A549 (cell line): ENCODE measurements around the gene KHNYN. TPM values are rescaled to one million over a fixed set of nuclear protein-coding genes. Genes with fewer than 3 reads are reported as not detected.
A peak's percentile ranks its signal among the peaks of the same experiment; 100 is the strongest.

Experiments
- ATAC-seq, 2 experiments: fragments of 200-7000 bp in 1 of 2; fragments of >200 bp in 1 of 2; cut with Nextera tagmentation in 1 of 2; cut with Tn5 transposase in 1 of 2; 3 replicates each; pipeline versions ENCODE4 v1.8.0 to v1.9.1; 2018 to 2020; ENCODE audit warnings: mild to moderate bottlenecking in 1 of 2, moderate library complexity in 1 of 2
- CTCF ChIA-PET: fragments of 300-600 bp; sonication (Branson Sonifier 250); formaldehyde crosslinking; extraction: SDS; loops from one replicate; lab custom pipeline; 2021; ENCODE audit warnings: antibody characterized with exemption, inconsistent platforms; lab: Yijun Ruan, JAX
- POLR2A ChIA-PET: fragments of 350-600 bp; formaldehyde crosslinking; extraction: SDS; loops from one replicate; lab custom pipeline; 2021; ENCODE audit warnings: antibody characterized with exemption, inconsistent platforms; lab: Yijun Ruan, JAX
- DNase-seq, 2 experiments: peaks; one replicate each; pipeline versions ENCODE4 v3.0.0 to v3.0.0-alpha.2; 2011 to 2016; ENCODE audit warnings: low read depth in 1 of 2, low spot score in 1 of 2
- FAIRE-seq: peaks from 2 replicates; lab custom pipeline; 2011; peaks lifted over from hg19 to GRCh38; lab: Jason Lieb, UNC
- H3K27ac ChIP-seq, 2 experiments: fragments of >200 bp; sonication (Bioruptor Twin); formaldehyde crosslinking; 3 replicates each; pipeline ENCODE4 v1.5.1; 2016 to 2017
- H3K4me1 ChIP-seq: fragments of >200 bp; sonication (Bioruptor Twin); formaldehyde crosslinking; 3 replicates; pipeline ENCODE4 v1.6.1; 2016
- H3K4me2 ChIP-seq: fragments of >200 bp; sonication (Bioruptor Twin); formaldehyde crosslinking; 3 replicates; pipeline ENCODE4 v1.6.1; 2016
- H3K4me3 ChIP-seq: fragments of >200 bp; sonication (Bioruptor Twin); formaldehyde crosslinking; 3 replicates; pipeline ENCODE4 v1.5.1; 2016
- H3K9me3 ChIP-seq: fragments of >200 bp; sonication (Bioruptor Twin); formaldehyde crosslinking; 3 replicates; pipeline ENCODE4 v1.6.1; 2016
- CBX8 ChIP-seq: fragments of 200-600 bp; sonication (generic); IDR thresholded peaks from 2 replicates; pipeline ENCODE4 v1.6.1; 2016
- CEBPB ChIP-seq, 2 experiments: fragments of >200 bp in 1 of 2; sonication (Bioruptor Twin) in 1 of 2; formaldehyde crosslinking in 1 of 2; IDR thresholded peaks; 2 replicates each; pipeline ENCODE4 v1.6.1; 2012 to 2016
- CHD2 ChIP-seq: fragments of 150-350 bp; IDR thresholded peaks from 2 replicates; pipeline ENCODE4 v1.6.1; 2014; ENCODE audit warnings: low read length; ENCODE audit not compliant: partially characterized antibody
- FOSB ChIP-seq: fragments of 250-450 bp; sonication (Bioruptor Pico); IDR thresholded peaks from 2 replicates; pipeline ENCODE4 v1.5.0; 2020; ENCODE audit warnings: mild to moderate bottlenecking, moderate library complexity
- HDAC2 ChIP-seq: fragments of 200-600 bp; sonication (generic); IDR thresholded peaks from 2 replicates; pipeline ENCODE4 v1.6.1; 2016
- HOXB13 ChIP-seq: fragments of 250-450 bp; sonication (Bioruptor Pico); IDR thresholded peaks from 2 replicates; pipeline ENCODE4 v1.5.0; 2020; ENCODE audit warnings: low read depth, mild to moderate bottlenecking, moderate library complexity
- HOXB5 ChIP-seq: fragments of 250-450 bp; sonication (Bioruptor Pico); IDR thresholded peaks from 2 replicates; pipeline ENCODE4 v1.5.0; 2020; ENCODE audit warnings: mild to moderate bottlenecking, moderate library complexity
- JUN ChIP-seq, 2 experiments: fragments of >200 bp; sonication (Bioruptor Twin); formaldehyde crosslinking; IDR thresholded peaks; 2 replicates in 1 of 2; 3 replicates in 1 of 2; pipeline ENCODE4 v1.6.1; 2016 to 2017
- KDM1A ChIP-seq: fragments of 200-600 bp; sonication (generic); IDR thresholded peaks from 2 replicates; pipeline ENCODE4 v1.6.1; 2016; ENCODE audit warnings: low read depth, mild to moderate bottlenecking
- NFE2L2 ChIP-seq: fragments of 150-350 bp; conservative IDR thresholded peaks from 2 replicates; pipeline ENCODE4 v1.6.1; 2014; ENCODE audit warnings: low read length
- NR3C1 ChIP-seq: fragments of >200 bp; sonication (Bioruptor Twin); formaldehyde crosslinking; IDR thresholded peaks from 3 replicates; pipeline ENCODE4 v1.6.1; 2017
- POLR2A ChIP-seq: IDR thresholded peaks from 2 replicates; pipeline ENCODE4 v1.6.1; 2012; ENCODE audit warnings: mild to moderate bottlenecking, low read length
- RAD21 ChIP-seq, 2 experiments: fragments of >200 bp in 1 of 2; sonication (Bioruptor Twin) in 1 of 2; formaldehyde crosslinking in 1 of 2; IDR thresholded peaks in 1 of 2; conservative IDR thresholded peaks in 1 of 2; 2 replicates in 1 of 2; 3 replicates in 1 of 2; pipeline ENCODE4 v1.6.1; 2012 to 2018; ENCODE audit warnings: inconsistent platforms in 1 of 2
- RFX5 ChIP-seq: fragments of 450-650 bp; IDR thresholded peaks from 2 replicates; pipeline ENCODE4 v1.7.1; 2014; ENCODE audit warnings: antibody characterized with exemption, mild to moderate bottlenecking, moderate library complexity
- TFCP2L1 ChIP-seq: fragments of 250-450 bp; sonication (Bioruptor Pico); IDR thresholded peaks from 2 replicates; pipeline ENCODE4 v1.5.0; 2021; ENCODE audit warnings: mild to moderate bottlenecking
- ZC3H11A ChIP-seq: fragments of 450-650 bp; IDR thresholded peaks from 2 replicates; pipeline ENCODE4 v1.6.1; 2014; ENCODE audit warnings: antibody characterized with exemption, mild to moderate bottlenecking
- ZNF302 ChIP-seq: fragments of 250-450 bp; sonication (Bioruptor Pico); IDR thresholded peaks from 2 replicates; pipeline ENCODE4 v1.9.0; 2021; ENCODE audit warnings: inconsistent platforms, mild to moderate bottlenecking, moderate library complexity
- ZSCAN20 ChIP-seq: fragments of 250-450 bp; sonication (Bioruptor Pico); IDR thresholded peaks from 2 replicates; pipeline ENCODE4 v1.8.0; 2022; ENCODE audit warnings: mild to moderate bottlenecking, moderate library complexity
- WGBS: methylation state at CpG from one replicate; pipeline ENCODE4 v1.1.6; 2017; ENCODE audit errors: missing lambda C conversion rate; 5-methylcytosine and 5-hydroxymethylcytosine counted together
- polyA plus RNA-seq, 4 experiments: library from polyadenylated mRNA; depleted of rRNA in 3 of 4; stranded (reverse); fragments of >200 nt; fragmentation: RNase III in 1 of 4; extraction: RNeasy Plus Mini Kit Qiagen cat#74134 plus additional on column Dnase treatment in 1 of 4; gene quantifications; 2 replicates in 3 of 4; 3 replicates in 1 of 4; pipeline ENCODE4 v1.2.3, GENCODE V29; 2011 to 2017
- TF ChIP-seq, protein P1 (sequence below): fragments of >200 bp; sonication (Bioruptor Twin); formaldehyde crosslinking; IDR thresholded peaks from 3 replicates; pipeline ENCODE4 v1.6.1; 2016
- TF ChIP-seq, protein P2 (sequence below): fragments of 200-600 bp; sonication (generic); IDR thresholded peaks from 2 replicates; pipeline ENCODE4 v1.6.1; 2016; ENCODE audit warnings: antibody characterized with exemption, mild to moderate bottlenecking, moderate library complexity
- TF ChIP-seq, protein P3 (sequence below): IDR thresholded peaks from 2 replicates; pipeline ENCODE4 v1.6.1; 2012; ENCODE audit warnings: low read depth, borderline replicate concordance
- TF ChIP-seq, protein P4 (sequence below): fragments of >200 bp; sonication (Bioruptor Twin); formaldehyde crosslinking; IDR thresholded peaks from 3 replicates; pipeline ENCODE4 v1.5.1; 2016

Gene KHNYN
- polyA plus RNA-seq, 2 of the 4 experiments (the other 2 are of a cell fraction), result 19.0 to 26.4 TPM

DNA sequence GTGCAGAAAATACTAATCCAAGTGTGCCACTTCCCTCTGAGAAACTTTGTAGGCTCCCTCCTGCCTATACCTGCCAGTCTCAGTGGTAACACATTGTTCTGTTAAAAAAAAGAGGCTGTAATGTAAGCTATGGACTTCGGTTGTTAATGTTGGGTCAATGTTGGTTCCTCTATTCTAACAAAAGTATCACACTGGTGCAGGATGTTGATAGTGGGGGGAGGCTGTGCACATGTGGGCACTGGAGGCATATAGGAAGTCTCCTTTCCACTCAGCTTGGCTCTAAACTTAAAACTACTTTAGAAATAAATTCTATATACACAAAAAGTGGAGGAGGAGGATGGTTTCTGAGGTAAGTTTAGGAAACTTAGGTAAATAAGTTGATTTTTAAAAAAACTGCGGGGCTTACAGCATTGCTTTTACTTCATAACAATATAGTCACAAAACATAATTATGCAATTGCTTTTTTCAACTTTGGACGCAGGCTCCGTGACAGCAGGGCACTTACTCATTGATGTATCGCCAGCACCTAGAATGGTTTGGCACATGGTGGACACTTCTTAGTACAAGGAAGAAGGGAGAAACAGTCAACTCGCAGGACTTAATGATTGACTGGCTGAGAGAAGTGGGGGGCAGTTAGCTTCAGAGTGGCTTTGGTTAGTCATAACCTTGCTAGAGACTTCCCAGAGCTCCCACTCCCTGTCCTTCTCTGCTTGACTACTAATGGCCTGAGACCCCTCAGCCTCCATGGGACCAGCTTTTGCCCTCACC is 38.9 kb upstream of the KHNYN start:
- POLR2A ChIA-PET, result no interaction called here
- Histone ChIP-seq H3K4me1 (peaks cover 14% of the 10 kb centered on the region), H3K4me2 (peak overlapping the region; percentile 82), H3K4me3 (no peak overlapping the region), H3K27ac (peak overlapping the region in 1 of 2 experiments; percentile 73; a peak in 1 of 6 replicates), H3K9me3 (no peaks in the 10 kb centered on the region)
- ATAC-seq, result no peak
- CTCF ChIA-PET, result interaction anchor here (1.4 to 3.8 kb wide), 6 partner anchors 9 to 59 kb away, joined by 3 to 11 read pairs (median 6); partner anchors contain the start of gene ADCY4
- FAIRE-seq, result no peak
- no peak for DNase-seq
- WGBS, result 72% methylated on average over 6 of the region's 6 CpGs
- TF ChIP-seq POLR2A, result no peak
- no peak for TF ChIP-seq HDAC2
- TF ChIP-seq CBX8, result no peak
- no peak for TF ChIP-seq CEBPB (IDR thresholded peaks at IDR 0.05)
- TF ChIP-seq CHD2, result no peak
- TF ChIP-seq, protein P1, sequence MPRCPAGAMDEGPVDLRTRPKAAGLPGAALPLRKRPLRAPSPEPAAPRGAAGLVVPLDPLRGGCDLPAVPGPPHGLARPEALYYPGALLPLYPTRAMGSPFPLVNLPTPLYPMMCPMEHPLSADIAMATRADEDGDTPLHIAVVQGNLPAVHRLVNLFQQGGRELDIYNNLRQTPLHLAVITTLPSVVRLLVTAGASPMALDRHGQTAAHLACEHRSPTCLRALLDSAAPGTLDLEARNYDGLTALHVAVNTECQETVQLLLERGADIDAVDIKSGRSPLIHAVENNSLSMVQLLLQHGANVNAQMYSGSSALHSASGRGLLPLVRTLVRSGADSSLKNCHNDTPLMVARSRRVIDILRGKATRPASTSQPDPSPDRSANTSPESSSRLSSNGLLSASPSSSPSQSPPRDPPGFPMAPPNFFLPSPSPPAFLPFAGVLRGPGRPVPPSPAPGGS, result no peak
- TF ChIP-seq KDM1A, result no peak
- TF ChIP-seq RAD21 (conservative IDR thresholded peaks at IDR 0.05 in 1 of 2, IDR thresholded peaks at IDR 0.05 in 1 of 2), result no peak
- TF ChIP-seq FOSB (CRISPR knock-in tag), result no peak
- TF ChIP-seq, protein P2, sequence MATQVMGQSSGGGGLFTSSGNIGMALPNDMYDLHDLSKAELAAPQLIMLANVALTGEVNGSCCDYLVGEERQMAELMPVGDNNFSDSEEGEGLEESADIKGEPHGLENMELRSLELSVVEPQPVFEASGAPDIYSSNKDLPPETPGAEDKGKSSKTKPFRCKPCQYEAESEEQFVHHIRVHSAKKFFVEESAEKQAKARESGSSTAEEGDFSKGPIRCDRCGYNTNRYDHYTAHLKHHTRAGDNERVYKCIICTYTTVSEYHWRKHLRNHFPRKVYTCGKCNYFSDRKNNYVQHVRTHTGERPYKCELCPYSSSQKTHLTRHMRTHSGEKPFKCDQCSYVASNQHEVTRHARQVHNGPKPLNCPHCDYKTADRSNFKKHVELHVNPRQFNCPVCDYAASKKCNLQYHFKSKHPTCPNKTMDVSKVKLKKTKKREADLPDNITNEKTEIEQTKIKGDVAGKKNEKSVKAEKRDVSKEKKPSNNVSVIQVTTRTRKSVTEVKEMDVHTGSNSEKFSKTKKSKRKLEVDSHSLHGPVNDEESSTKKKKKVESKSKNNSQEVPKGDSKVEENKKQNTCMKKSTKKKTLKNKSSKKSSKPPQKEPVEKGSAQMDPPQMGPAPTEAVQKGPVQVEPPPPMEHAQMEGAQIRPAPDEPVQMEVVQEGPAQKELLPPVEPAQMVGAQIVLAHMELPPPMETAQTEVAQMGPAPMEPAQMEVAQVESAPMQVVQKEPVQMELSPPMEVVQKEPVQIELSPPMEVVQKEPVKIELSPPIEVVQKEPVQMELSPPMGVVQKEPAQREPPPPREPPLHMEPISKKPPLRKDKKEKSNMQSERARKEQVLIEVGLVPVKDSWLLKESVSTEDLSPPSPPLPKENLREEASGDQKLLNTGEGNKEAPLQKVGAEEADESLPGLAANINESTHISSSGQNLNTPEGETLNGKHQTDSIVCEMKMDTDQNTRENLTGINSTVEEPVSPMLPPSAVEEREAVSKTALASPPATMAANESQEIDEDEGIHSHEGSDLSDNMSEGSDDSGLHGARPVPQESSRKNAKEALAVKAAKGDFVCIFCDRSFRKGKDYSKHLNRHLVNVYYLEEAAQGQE, result no peak
- TF ChIP-seq ZC3H11A, result no peak
- no peak for TF ChIP-seq NFE2L2
- no peak for TF ChIP-seq ZNF302 (CRISPR knock-in tag)
- no peak for TF ChIP-seq RFX5
- TF ChIP-seq JUN (IDR thresholded peaks at IDR 0.05), result no peak
- TF ChIP-seq ZSCAN20 (CRISPR knock-in tag), result no peak
- TF ChIP-seq NR3C1, result no peak
- TF ChIP-seq HOXB5 (CRISPR knock-in tag), result no peak
- TF ChIP-seq TFCP2L1, result no peak
- no peak for TF ChIP-seq HOXB13 (CRISPR knock-in tag)

DNA sequence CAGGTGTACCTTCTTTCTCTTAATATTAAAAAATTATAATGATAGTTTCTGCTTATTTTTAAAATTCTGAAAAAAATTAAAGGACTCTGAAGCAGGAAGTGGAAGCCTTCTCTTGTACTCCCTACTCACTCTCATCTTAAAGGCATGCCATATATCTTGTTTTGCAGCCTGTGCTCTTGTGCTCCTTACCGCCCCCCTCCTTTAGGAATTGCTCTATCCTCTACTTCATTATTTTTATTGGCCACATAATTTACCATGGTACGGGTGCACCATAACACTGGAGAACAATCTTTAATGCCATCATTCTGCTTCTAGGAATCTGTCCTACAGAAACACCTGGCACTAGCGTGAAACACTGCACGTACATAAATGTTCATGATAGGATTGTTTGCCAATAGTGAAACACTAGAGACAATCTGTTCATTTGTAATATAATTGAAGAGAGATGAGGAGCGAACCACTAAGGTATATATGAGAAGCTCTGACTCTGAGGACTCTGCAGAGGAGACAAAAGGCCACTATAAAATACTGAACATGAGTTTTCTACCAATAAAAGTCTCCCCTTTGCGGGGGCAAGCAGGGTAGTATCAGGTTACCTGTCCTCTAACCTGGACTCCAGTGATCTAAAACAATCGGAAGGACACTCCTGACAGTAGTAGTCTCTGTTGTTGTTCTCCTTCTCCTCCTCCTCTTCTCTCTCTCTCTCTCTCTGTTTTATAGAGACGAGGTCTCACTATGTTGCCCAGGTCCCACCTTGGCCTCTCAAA is 37.2 kb upstream of the KHNYN start:
- Histone ChIP-seq H3K4me2 (peak overlapping the region; percentile 82), H3K9me3 (no peaks in the 10 kb centered on the region), H3K27ac (peak overlapping the region; percentile 57 to 73; a peak in 5 of 6 replicates), H3K4me1 (peaks cover 14% of the 10 kb centered on the region), H3K4me3 (peak overlapping the region; percentile 39)
- FAIRE-seq (no peak), DNase-seq (peak; percentile 62), ATAC-seq (peak; percentile 77 to 89; a peak in 5 of 6 replicates)
- POLR2A ChIA-PET, result no interaction called here
- WGBS, result 63% methylated on average over 8 of the region's 8 CpGs
- CTCF ChIA-PET, result interaction anchor here (0.6 to 2.0 kb wide), 4 partner anchors 14 to 45 kb away, joined by 3 to 8 read pairs (median 4); no protein-coding TSS in a partner anchor
- TF ChIP-seq, protein P3, sequence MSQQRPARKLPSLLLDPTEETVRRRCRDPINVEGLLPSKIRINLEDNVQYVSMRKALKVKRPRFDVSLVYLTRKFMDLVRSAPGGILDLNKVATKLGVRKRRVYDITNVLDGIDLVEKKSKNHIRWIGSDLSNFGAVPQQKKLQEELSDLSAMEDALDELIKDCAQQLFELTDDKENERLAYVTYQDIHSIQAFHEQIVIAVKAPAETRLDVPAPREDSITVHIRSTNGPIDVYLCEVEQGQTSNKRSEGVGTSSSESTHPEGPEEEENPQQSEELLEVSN, result no peak
- TF ChIP-seq TFCP2L1, result no peak
- TF ChIP-seq, protein P4, sequence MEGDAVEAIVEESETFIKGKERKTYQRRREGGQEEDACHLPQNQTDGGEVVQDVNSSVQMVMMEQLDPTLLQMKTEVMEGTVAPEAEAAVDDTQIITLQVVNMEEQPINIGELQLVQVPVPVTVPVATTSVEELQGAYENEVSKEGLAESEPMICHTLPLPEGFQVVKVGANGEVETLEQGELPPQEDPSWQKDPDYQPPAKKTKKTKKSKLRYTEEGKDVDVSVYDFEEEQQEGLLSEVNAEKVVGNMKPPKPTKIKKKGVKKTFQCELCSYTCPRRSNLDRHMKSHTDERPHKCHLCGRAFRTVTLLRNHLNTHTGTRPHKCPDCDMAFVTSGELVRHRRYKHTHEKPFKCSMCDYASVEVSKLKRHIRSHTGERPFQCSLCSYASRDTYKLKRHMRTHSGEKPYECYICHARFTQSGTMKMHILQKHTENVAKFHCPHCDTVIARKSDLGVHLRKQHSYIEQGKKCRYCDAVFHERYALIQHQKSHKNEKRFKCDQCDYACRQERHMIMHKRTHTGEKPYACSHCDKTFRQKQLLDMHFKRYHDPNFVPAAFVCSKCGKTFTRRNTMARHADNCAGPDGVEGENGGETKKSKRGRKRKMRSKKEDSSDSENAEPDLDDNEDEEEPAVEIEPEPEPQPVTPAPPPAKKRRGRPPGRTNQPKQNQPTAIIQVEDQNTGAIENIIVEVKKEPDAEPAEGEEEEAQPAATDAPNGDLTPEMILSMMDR, result 0 out of 3 replicates have a peak, but pooled peaks have one; percentile 21
